NCI-H82 (cell line): Measurements from ENCODE around the gene CLPSL2.
"Not testable (repeated sequence)": the region's sequence is repeated elsewhere in the genome, so short reads cannot be mapped to it uniquely, and the experiment has no call there.

Experiments used
- DNase-seq: peaks from one replicate; lab custom pipeline; 2025; lab: John Stamatoyannopoulos, UW

CLPSL2 gene

GRCh38 chr6:35776364-35777215, at the start of gene CLPSL2:
Gene CLPSL2, plus strand, starts transcription at chr6:35776598. Its CDS starts 21 bp downstream, at chr6:35776619.
- DNase-seq = peak; percentile 51

GRCh38 chr6:35727231-35727934, 49.0 kb upstream of the CLPSL2 start:
- peak; percentile 83 for DNase-seq

GRCh38 chr6:35727935-35728682, 48.3 kb upstream of the CLPSL2 start:
- DNase-seq = peak; percentile 79

GRCh38 chr6:35728683-35729678, 47.4 kb upstream of the CLPSL2 start:
- no peak for DNase-seq

- DNase-seq = no peak
Observed at GRCh38 chr6:35729722-35730121, 46.7 kb upstream of the CLPSL2 start.

- DNase-seq = no peak
Observed at GRCh38 chr6:35730745-35731413, 45.5 kb upstream of the CLPSL2 start.

- DNase-seq = peak; percentile 95
Observed at GRCh38 chr6:35731414-35731735, 45.0 kb upstream of the CLPSL2 start.

- peak; percentile 90 for DNase-seq
Observed at GRCh38 chr6:35731736-35732532, 44.5 kb upstream of the CLPSL2 start.

- DNase-seq = no peak
Observed at GRCh38 chr6:35733633-35734032, 42.8 kb upstream of the CLPSL2 start.

GRCh38 chr6:35734319-35734718, 42.1 kb upstream of the CLPSL2 start:
- DNase-seq = not testable (repeated sequence)

- no peak for DNase-seq
Observed at GRCh38 chr6:35735452-35735851, 40.9 kb upstream of the CLPSL2 start.

GRCh38 chr6:35736253-35736894, 40.0 kb upstream of the CLPSL2 start:
- DNase-seq = peak; percentile 86

- DNase-seq = no peak
Observed at GRCh38 chr6:35736982-35737412, 39.4 kb upstream of the CLPSL2 start, which contains the start of gene ARMC12. Gene ARMC12, plus strand, starts transcription at chr6:35737032. Its CDS starts 77 bp downstream, at chr6:35737109.

GRCh38 chr6:35737413-35738211, 38.8 kb upstream of the CLPSL2 start:
- peak; percentile 88 for DNase-seq

GRCh38 chr6:35739645-35740524, 36.5 kb upstream of the CLPSL2 start:
- no peak for DNase-seq

- no peak for DNase-seq
Observed at GRCh38 chr6:35742842-35743241, 33.6 kb upstream of the CLPSL2 start.

GRCh38 chr6:35745509-35745908, 30.9 kb upstream of the CLPSL2 start:
- DNase-seq = no peak
